Kidney capillary endothelial cell (primary cell): ENCODE data around the gene IFNA13.
"Not testable (repeated sequence)": the region's sequence is repeated elsewhere in the genome, so short reads cannot be mapped to it uniquely, and the experiment has no call there.

Source experiments
- DNase-seq: peaks from one replicate; pipeline ENCODE4 v3.0.0-alpha.2; 2018; ENCODE audit warnings: low spot score

The IFNA13 gene

DNA sequence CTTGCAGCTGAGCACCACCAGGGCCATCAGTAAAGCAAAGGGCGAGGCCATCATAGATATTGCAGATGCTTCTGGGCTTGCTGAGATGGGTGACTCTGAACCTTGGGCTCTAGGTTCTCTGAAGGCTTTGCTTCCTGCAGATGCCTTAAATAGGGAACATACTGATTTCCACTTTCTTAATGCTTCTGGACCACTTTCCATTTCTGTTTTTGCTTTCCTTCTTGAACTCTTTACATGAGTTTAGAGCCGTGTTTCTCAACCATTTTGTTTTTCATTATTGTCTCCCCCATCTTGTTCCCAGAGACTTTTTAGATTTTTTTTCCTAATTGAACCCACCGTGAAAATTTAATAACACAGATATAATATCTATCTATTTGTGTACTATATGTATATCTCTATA, at the start of gene IFNA13:
Gene IFNA13 (minus strand): TSS at position 101 of the 400 bp plus-strand sequence. CDS start 47 bp downstream, at position 54.
- DNase-seq = no peak

GRCh38 chr9:21415493-21416267, 47.8 kb upstream of the IFNA13 start:
- no peak for DNase-seq

- DNase-seq = no peak
These were observed 46.5 kb upstream of the IFNA13 start for GRCh38 chr9:21414220-21414940.

- no peak for DNase-seq
These were observed 45.8 kb upstream of the IFNA13 start for GRCh38 chr9:21413624-21414023.

DNA sequence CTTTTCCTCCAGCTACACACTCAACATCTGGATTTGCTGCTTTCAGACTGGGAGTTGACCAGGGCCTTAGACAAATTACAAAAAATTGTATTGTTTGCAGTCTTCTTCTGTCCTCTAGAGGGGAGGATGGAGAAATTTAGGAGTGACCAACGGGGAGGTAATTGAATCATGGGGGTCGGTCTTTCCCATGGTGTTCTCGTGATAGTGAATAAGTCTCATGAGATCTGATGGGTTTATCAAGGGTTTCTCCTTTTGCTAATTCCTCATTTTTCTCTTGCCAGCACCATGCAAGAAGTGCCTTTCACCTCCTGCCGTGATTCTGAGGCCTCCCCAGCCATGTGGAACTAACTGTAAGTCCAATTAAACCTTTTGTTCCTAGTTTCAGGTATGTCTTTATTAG, 45.3 kb upstream of the IFNA13 start:
- no peak for DNase-seq

- DNase-seq = no peak
These were observed 44.2 kb upstream of the IFNA13 start for GRCh38 chr9:21412107-21412506.

DNA sequence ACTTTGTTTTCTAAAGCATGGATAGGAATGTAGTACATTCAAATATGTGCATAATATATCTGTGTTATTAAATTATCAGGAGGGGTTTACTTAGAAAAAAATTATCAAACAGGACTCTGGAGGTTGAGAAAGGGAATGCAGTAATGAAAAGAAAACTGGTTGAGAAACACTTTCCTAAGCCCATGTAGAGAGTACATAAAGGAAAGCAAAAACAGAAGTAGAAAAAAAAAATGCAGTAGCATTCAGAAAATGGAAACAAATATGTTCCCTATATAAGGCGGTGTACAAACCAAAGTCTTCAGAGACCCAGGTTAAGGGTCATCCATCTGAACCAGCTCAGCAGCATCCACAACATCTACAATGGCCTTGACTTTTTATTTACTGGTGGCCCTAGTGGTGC, 41.0 kb upstream of the IFNA13 start, which contains the start of gene IFNA8:
Gene IFNA8 (plus strand): TSS at position 301 of the 400 bp plus-strand sequence. CDS start 60 bp downstream, at position 361.
- DNase-seq = no peak

GRCh38 chr9:21404146-21404545, 36.3 kb upstream of the IFNA13 start:
- DNase-seq = no peak

GRCh38 chr9:21402386-21403251, 34.8 kb upstream of the IFNA13 start:
- no peak for DNase-seq

DNA sequence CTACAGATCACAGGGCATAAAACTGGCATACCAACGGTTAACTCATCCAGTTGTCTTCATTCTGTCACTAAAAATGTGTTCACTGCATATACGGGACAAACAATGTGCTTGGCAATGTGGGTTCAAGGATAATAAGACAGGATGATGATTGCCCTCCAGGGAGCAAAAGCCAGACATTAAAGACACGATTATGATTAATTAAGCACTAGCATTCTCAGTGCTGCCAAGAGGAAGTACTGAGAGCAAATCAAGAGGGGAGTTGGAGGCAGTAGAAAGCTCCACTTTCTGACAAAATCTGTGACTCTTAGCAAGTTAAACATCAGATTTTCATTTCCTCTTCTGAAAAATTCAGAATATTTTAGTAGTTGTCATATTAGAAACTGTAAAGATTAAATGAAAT, 32.1 kb upstream of the IFNA13 start:
- no peak for DNase-seq

DNA sequence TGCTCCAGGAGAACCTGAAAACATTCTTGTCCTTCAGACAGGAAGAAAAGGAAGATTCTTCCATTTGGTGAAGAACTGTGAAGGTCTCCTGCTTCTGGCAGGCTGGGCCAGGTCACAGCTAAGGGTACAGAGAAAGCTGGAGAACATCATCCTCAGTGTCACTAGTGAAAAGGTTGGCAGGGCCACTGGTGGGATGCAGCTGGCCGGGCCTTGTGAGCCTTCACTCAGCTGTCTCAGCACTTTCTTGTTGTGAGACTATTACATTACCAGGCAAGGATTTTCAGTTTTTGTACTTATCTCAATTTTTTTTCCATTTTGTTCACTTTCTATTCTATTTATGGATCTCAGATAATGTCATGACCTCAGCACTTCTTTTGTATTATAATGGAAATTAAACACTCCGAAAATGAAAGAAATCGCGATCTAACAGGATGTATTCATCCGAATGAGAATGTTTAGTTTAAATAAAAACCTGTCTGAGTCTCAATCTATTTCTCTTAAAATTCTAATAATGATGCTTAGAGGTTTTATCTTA, 31.2 kb upstream of the IFNA13 start:
- no peak for DNase-seq

GRCh38 chr9:21395778-21396717, 28.2 kb upstream of the IFNA13 start:
- peak; percentile 12 for DNase-seq

- DNase-seq = peak; percentile 10
These were observed 24.4 kb upstream of the IFNA13 start for GRCh38 chr9:21392270-21392669.

GRCh38 chr9:21385131-21385670, 17.3 kb upstream of the IFNA13 start, which contains the start of gene IFNA2:
IFNA2 (minus strand) TSS chr9:21385398; CDS start chr9:21385329, 69 bp downstream.
- DNase-seq = no peak

DNA sequence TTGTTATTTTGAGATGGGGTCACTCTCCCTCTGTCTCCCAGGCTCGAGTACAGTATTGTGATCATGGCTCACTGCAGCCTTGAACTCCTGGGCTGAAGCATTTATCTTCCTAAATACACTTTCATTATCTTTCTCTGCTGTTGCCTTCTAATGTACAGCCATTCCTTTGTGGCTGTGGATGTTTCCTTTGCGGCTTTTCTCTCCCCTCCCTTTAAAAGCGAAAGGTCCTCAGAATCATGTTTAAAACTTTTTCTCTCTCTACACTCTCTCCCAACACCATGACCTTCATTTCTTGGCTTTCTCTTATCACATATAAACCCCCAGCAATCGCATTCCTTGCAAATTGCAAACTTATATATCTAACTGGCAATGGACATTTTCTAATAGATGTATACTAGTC, 15.8 kb upstream of the IFNA13 start:
- DNase-seq = no peak

DNA sequence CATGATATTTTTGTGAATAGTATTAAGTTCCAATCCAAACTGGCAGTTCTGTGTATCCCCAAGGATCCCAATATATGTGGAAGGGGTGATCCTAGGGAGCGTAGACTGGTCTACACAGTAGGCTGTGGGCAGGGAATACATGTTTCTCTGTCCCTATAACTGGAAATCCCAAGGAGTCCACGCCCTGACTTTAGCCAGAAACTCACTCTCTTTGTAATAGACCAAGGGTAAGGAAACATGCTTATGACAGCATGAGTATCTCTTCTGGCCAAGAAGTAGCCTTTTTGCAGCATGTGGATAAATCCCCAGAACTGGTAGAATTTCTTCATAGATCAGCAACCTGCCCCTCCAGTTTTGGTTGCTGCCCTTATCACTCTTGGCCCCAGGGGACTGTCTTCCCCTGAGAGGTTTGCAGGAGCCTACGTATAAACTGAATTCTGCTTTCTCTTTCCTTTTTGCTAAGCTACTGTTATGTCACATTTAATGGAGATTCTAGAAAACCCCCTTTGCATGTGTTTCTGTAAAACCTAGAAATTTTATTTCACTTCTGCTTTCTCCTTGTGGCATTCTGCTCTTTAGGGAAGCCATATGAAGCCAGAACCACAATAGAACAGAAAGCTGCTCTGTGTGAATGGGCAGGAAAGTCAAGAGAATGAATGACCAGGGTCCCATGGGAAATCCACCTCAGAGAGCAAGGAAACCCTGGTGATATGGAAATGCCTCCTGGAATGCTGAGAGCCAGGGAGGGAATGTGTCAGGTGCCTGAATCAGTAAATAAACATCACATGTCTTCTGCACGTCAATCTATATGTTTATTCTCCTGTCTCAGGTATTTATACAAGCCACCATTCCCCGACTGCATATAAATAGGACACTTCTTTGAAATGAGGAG, 13.8 kb upstream of the IFNA13 start:
- no peak for DNase-seq

DNA sequence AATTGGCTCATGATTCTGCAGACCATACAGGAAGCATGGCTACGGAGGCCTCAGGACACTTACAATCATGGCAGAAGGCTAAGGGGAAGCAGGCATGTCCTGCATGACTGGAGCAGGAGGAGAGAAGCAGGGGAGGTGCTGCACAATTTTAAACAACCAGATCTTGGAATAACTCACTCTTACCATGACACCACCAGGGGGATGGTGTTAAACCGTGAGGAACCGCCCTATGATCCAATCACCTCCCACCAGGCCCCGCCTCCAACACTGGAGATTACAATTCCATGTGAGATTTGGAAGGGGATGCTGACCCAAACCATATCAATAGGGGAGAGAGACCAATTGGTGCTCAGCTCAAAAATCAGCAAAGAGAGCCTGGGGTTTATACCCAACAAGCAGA, 3.6 kb upstream of the IFNA13 start:
- not testable (repeated sequence) for DNase-seq

DNA sequence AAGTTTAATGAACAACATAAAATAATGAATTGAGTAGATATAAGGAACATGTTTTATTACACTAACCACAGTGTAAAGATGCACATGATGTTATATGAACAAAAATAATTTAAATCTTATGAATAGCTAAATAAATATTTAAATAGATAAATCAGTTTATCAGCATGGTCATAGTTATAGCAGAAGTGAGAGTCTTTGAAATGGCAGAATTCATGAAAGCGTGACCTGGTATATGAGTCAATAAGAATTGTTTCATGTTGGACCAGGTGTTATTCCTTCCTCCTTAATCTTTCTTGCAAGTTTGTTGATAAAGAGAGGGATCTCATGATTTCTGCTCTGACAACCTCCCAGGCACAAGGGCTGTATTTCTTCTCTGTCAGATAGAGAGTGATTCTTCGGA, 688 bp downstream of the IFNA13 start:
- DNase-seq = not testable (repeated sequence)

DNA sequence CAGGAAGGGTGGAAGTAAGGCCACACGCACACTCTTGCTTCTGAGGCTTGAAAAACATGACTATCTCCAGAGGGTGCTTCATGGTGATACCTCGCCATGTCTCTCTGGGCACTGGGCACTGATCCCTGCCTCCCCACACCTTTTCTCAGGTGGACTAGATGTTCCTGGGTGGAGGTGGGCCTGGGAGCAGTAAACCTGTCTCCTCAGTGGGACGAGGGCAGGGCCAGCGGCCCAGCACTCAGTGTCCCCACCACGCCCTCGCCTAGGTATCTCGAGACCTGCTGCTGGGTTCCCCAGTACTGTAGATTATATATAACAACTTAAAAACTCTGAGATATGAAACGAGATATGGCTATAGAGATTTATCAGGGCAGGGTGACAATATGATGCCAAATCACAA, 5.6 kb downstream of the IFNA13 start:
- no peak for DNase-seq
